SK-N-MC (cell line): ENCODE data around the gene IGFBP3.

ENCODE experiments used
- EZH2 ChIP-seq: fragments of 200-600 bp; sonication (generic); IDR thresholded peaks from one replicate; pipeline ENCODE4 v1.6.1; 2017; ENCODE audit warnings: antibody characterized with exemption
- FOXP2 ChIP-seq: optimal IDR thresholded peaks from 2 replicates; pipeline ENCODE3; 2011; ENCODE audit warnings: mild to moderate bottlenecking, moderate library complexity; ENCODE audit not compliant: insufficient read depth; ENCODE audit errors: extremely low read length, control extremely low read depth
- POLR2AphosphoS5 ChIP-seq: IDR thresholded peaks from 2 replicates; pipeline ENCODE4 v1.6.1; 2012; ENCODE audit warnings: mild to moderate bottlenecking, low read depth, low read length, borderline replicate concordance

GRCh38 chr7:45968856-45969541 is 47.9 kb upstream of the IGFBP3 start:
- TF ChIP-seq POLR2AphosphoS5 (no peak), EZH2 (no peak), FOXP2 (no peak)
